HG02884 (cell line): ENCODE results near the gene PIK3R3.
A peak's percentile ranks its signal among the peaks of the same experiment; 100 is the strongest.

Experiments used
- ATAC-seq: cut with Tn5 transposase; IDR thresholded peaks from one replicate; pipeline ENCODE4 v1.9.1; 2021; ENCODE audit warnings: mild to moderate bottlenecking, moderate library complexity; ENCODE audit not compliant: unreplicated experiment

PIK3R3 gene

DNA sequence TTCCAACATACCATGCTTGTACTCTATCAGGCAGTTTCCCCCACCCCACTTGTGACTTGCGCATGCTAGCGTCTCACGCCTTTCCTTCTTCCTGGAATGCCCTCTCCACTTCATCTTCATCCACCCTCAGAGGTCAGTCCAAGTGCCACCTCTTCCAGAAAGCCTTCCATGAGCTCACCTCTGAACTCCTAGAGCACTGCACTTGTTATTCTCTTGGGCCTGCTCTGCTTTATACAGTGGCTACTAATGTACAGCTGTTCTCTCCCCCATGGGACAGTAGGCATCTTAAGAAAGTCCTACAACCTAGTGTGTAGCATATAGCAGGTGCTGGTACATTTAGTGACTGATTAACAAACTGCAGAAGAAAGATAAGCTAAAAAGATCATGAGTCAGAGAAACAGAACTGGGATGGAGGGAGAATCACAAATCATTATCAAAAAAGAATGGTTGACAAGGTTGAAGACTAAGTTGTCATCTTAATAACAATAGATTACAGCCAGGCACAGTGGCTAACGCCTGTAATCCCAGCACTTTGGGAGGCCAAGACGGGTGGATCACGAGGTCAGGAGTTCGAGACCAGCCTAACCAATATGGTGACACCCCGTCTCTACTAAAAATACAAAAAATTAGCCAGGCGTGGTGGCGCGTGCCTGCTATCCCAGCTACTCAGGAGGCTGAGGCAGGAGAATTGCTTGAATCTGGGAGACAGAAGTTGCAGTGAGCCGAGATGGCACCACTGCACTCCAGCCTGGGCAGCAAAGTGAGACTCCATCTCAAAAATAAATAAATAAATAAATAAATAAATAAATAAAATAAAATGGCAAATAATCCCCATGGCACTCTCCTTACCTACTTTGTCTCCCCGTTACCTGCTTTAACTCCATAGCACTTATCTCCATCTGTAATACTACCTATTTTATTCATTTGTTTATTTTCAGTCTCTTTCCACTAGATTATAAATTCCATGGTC is 26.2 kb upstream of the PIK3R3 start:
- ATAC-seq, result no peak

DNA sequence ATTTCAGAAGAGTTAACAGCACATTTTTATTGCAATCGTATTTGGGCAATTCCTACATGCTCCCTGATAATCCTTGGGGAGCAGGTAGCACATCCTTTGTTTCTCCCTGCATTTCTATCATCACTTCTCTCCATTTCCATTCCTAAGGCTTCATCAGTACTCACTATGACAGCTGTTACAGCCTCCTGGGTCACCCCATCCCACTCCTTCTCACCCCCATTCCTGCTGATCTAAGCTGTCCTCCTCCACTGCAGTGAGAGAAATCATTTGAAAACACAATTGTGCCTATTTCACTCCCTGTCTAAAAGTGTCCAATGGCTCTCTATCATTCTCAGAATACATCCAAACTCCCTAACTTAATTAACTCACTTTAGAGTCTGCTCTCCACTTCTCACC is 25.5 kb upstream of the PIK3R3 start:
- no peak for ATAC-seq

DNA sequence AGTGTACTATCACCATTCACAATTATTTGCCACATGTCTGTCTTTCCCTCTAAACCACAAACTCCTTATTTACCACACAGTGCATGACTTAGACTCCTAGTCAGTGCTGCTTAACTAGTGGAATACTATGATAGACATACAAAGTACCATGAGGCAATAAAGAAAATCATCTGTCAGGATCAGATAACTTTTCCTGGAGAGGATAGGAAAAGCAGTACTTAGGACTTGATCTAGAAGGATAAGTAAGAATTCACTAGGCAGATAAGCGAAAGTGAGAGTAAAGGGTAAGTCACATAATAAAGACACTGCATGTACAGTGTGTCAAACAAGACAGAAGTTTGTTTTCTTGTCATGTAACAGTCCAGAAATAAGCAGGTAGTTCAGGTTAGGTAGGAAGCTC is 21.3 kb upstream of the PIK3R3 start:
- ATAC-seq, result no peak

DNA sequence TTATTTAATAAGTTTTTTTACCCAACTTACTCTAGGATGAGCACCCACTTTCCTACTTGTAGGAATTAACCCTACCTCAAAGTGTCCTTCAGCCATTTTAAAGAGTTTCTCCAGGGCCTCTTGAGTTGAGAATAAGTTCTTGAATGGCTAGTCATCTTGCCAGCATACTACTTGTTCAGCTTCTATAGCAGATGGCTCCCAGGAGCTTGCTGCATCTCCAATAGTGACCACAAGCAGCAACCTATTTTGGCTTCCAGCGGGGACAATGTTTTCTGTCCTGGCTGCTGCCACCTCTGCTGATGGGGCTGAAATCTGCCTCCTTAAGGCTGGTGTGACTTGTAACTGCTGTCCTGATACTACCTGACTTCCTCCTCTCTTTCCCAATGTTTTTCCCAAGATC is 20.8 kb upstream of the PIK3R3 start:
- no peak for ATAC-seq

DNA sequence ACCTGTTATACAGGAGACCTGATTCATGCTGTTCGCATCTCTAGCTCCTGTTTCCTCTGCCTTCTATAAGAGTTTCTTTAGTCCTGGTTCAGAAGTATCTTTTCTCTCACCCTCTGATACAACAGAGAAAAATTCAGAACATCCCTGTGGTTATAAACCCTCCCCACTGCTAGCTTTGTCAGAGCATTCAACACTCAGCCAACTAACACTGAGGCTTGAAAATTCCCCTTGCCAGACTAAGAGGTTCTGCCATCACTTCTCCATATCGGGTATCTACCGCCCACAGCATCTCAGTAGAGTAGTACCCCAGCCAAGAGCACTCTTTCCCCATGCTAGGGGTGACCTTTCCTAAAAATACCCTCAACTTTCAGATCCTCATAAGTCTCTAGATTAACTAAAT is 19.6 kb upstream of the PIK3R3 start:
- ATAC-seq, result no peak

DNA sequence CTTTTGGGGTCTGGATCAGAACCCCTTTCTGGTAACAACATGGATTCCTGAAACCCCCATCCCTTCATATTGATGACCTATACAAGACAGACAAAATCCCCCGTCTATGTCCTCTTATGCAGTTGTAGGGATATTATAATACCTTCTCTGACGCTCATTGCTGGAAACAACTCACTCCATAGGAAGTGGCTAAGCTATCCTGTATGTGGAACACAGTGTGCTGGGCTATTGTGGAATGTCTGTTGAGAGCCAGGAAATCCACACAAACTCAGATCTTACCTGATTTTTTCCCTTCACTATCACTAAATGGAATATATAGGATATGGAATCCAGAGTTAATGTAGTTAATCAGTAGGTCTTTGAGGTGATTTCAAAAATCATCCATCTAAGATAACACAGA is 17.7 kb upstream of the PIK3R3 start:
- ATAC-seq, result no peak

DNA sequence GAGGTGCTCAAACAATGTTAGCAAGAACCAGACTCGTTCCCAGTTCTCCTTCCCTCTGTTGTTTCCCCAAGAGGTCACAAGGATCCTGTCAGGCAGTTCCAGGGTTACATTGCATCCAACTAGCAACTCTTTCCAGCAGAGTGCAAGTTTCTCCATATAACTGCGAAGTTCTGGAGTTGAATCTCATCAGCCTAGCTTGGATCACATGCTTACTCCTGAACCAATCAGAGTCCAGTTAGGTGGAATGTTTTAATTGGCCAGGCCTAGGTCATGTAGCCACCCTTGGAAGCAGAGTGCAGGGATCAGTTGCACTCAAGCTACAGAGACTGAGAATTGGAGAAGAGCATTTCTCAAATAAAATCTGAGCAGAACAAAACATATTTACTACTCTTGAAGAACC is 15.9 kb upstream of the PIK3R3 start:
- ATAC-seq, result no peak

DNA sequence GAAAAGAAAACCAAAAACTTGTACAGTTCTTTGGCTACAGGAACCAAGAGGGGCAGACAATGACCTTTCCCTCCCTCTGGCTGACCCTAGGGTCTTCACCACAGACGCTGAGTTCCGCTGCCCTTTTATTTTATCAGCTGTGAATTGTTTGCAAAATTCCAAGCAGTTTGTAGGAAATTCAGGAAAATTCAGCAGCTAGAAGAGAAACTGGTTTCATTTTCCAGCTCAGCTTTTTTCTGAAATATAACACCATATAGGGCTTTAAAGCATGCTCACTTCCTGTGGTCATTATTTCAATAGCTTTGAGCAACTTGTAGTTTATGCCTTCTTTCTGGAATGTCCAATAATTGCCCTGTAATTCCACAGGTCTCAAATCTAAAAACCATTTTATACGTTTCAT is 5.5 kb upstream of the PIK3R3 start:
- ATAC-seq, result no peak

DNA sequence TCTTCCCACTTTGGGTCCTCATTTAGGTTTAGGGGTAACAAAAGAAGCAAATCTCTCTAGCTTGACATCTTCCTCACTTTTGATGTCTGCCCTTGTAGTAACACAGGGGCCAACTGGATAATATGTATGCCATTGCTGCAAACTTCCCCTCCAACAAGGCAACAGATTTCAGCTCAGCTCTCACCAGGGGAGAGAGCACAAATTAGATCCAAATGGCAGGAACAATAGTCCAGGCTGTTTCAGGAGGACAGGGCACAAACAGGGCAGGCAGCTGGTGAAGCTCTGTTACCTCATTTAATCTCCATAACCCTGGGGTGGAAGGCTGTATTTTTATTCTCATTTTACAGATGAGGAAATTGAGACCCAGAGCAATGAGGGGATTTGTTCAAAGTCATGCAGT is 4.3 kb upstream of the PIK3R3 start:
- no peak for ATAC-seq

DNA sequence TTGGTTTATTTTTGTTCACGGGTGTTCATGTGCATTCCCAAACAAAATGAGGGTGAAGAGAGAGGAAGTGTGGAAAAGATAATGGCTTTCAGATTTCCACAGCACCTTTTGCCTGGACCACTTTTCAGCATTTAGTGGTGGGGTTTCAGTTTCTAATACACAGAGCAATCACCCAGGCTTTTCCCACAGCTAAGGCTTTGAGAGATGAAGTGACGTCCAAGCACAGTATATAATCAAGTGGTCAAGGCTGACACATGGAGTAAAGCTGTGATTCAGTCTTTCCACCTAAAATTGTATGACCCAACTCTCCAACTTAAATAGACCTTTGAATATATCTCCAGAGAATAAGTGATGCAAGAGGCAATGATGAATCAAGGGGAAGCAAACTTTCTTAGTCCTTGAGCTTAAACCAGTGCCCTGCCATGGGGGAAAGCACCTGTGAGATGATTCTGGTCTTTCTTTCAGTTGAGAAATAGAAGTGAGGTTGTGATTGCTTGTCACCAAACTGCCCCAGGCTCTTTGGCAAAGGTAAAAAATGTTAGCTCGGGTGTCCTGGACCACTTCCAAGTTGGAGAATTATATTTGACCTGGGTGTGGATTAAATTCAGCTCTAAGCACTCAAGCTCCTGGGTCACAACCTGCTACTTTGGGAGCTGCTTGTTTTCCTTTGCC is 2.4 kb upstream of the PIK3R3 start:
- ATAC-seq, result no peak

DNA sequence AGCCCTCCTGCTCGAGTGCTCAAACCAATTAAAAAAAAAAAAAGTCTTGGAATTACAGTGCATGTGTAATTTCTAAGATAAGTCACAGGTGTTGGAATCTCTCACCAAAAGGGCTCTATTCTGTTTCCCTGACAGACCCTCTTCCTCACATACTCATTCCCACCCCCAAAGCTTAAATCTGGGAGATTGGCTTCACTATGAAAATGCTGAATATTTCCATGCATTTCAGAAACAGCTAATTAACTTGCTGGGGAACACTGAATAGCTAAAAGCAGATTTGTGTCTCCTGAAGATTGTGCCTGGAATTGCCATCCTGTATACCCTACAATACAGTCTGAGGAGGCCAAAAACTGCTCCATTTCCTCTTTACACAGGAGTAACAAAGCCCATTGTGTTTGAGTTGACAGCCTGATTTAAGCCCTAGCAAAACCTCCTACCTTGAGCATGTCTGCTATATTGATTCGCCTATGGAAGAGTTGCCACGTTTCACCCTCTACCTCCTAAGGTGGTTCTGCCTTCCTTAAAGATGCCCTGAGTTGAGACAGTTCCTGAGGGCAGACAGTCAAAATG is 1.4 kb upstream of the PIK3R3 start:
- no peak for ATAC-seq

DNA sequence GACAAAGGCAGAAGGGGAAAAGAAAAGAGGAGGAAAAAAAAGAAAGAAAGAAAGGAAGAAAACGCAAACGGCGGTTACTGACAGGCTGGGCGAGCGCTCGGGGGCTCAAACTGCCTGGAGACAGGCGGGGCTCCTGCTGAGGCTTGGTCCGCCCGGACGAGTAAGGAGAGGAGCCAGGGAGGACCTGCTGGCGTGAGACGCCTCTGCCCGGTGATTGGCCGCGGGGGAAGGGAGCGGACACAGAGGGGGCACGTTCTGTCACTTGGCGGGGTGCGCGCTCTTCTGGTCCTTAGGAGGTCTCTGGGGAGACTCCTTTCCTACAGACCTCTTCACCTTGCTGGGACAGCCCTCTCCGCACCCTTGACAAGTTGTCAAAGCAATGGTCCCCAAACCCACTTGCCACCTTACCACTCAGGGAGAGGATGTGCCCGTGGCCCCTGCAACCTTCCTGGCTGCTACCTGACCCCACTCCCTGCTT is 791 bp upstream of the PIK3R3 start:
- ATAC-seq, result peak; percentile 51

DNA sequence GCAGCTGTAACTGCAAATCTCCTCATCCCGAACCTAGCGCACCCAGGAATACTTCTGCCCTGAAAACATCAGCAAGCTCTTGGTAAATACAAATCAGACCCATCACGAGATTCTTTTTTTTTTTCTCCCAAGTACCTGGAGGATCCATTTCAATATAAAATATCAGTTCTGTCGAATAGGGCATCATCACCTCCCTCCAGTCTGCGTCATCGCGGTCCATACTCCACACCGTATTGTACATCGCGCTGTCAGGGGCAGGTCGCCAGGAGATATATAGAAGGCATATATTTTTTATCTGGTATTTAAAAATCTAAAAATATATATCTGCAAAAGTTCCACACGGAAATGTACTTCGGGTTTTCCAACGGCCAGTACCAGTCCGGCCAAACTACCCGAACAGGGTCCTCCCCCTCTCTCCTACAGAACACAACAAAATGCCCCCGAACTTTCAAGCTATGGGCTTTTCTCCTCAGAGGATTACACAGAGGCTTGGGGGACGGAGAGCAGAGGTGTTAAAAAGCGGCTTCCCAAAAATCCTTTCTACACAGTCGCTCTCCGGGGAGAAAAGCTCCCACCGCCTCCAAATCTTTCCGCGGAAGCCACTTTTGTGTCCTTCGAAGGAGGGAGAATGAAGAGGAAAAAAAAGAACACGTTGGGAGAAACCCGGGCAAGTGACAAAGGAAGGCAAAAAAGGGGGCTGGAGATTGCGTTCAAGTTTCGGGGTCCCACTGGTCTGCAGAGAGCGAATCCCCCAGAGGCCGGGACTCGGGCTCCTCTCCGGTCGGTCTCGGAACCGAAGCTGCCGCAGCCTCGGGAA is 509 bp downstream of the PIK3R3 start:
- no peak for ATAC-seq

DNA sequence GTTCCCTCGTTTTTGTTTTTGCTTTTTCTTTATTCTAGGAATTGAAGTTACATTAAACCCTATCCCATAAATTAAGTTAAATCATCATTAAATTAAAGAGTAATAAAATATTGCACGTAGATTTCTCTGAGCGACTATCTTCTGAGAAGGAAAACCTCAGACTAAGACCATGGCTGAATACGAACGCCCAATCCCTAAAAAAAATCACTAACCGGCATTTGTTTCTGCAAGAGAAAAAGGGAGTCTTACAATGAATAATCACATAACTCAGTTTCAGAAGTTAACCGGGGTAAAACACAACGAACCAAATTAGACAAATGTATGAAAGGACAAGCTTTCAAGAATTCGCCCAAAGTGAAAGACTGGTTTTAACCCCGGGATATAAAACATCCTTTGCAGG is 1.3 kb downstream of the PIK3R3 start:
- no peak for ATAC-seq

DNA sequence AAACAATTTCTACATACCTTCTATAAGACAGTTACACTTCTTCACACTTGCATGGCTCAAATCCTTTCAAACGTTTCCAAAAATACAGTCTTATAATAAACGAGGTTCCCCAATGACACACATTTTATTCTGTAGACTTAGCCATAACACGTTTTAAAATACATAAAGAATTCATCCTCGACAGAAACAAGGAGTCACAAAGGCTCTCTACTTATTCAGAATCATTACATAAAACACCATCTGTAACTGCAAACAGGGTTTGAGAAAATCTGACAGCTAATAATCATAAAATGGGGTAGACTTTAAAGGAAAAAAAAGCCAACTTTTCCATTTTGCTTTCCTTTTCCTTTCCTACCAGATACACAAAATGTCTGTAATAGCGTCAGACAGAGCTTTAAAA is 1.8 kb downstream of the PIK3R3 start:
- no peak for ATAC-seq

DNA sequence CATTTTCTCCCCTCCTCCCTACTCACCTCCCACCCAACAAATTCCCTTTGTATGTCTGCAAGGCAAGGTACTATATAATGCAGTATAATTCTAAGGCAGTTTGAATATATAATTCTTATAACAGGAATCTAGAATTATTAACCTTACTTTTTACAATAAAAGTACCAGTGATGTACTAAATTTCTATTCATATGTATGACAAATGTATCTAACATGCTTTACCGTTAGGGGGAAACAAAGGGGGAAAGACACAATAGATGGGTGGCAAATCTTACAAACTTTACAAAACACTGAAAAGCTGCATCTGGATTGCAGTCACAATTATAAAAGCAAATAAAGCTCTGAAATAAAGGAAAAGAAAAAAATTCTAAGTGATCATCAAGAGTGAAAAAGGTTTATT is 2.3 kb downstream of the PIK3R3 start:
- no peak for ATAC-seq

DNA sequence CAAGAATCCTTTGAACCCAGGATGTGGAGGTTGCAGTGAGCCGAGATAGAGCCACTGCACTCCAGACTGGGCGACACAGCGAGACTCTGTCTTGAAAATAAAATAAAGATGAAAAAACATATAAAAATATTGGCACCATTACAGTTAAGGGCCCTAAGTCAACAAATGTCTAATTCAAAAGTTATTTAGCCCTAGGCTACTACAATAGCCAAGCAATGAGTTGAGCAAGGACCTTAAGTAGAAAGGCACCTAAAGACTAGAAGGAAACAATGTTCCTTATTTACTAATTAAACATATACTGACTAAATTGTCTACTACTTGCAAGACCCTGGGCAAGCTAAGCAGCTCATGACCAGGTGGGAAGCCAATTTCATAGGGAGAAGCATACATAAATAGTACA is 4.1 kb downstream of the PIK3R3 start:
- ATAC-seq, result no peak

DNA sequence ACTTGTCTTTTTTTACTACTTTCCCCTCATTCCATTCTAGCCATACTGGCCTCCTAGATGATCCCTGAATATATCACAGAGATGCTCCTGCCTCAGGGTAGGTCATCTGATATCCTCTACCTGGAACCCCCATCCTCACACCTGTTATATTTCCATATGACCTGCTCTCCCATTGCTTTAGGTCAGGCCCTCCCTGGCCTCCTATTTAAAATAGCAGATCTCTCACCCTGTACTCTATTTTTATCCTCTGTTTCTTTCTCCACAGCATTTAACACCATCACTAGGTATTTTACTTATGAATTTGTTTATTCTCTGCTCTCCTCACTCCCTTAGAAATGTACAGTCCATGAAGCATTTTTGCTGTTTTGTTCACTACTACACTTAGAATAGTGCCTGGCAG is 13.6 kb downstream of the PIK3R3 start:
- no peak for ATAC-seq

DNA sequence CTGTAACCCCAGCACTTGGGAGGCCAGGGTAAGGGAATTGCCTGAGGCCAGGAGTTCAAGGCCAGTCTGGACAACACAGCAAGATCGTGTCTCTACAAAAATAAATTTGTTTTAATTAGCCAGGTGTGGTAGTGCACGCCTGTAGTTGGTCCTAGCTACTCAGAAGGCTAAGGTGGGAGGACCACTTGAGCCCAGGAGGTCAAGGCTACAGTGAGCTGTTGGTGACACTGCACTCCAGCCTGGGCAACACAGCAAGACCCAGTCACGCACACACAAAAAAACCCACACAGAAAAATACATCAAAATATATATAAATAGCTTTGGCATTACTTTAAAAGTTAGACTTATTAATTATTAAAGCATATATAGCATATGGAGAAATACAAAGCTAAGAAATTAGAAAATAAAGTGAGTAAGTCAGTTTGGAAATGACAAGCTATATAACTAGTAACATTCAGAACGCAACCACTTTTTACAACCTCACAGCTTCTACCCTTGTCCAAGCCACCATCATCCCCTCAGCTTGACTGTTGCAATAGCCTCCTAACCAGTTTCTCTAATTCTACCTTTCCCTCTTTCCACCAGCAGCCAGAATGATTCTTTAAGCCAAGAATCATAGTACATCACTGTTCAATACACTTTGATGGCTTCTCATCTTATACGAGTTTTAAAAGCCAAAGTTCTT is 14.5 kb downstream of the PIK3R3 start:
- no peak for ATAC-seq

DNA sequence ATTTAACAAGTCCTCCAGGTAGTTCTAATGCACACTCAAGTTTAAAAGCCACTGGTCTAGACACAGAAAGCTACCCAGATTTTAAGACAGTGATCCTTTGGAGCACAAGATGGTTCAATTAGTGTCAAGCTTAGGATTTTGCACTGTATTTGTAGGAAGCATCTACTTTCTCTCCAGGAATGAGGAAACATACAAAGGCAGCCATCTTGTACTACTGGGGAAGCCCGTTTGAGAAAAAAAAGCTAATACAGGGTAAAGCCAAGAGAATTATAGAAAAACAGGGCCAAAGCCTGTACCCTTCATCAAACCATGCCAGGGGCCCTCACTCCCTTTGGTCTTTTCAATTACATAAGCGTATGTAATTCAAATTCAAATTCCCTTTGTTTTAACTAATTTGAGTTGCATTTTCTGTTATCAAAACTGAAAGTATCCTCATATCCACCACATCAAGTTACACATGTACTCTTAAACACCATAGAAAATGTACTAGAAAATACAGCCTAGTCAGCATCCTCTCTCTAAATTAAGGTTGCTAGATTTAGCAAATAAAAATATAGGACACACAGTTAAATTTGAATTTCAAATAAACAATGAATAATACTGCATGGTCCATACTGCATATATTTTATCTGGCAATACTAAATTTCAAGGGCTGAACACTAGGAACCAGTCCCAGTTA is 17.4 kb downstream of the PIK3R3 start:
- no peak for ATAC-seq
